Superior temporal gyrus (tissue), 1 donor: ENCODE data around the gene ADGRB3.

Experiments used
- DNase-seq: peaks from one replicate; pipeline ENCODE4 v3.0.0-alpha.2; 2016; ENCODE audit errors: extremely low spot score

Gene ADGRB3

DNA sequence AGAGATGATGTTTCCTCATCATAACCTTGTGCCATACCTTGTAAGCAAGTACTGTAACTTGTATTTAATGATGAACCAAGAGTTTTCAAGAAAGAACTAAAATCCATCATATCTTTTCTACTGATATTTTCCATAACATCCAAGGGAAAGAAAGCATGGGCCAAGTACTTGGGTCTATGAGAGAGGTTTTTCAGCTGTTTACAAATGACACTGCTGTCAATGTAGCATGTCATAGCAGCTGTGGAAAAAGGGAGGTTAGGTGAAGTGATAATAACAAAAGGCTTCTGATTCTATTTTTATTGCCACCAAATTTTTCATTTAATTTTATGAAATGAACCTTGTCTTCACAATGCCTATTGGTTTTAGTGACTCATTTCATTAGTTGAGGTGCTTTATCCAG, 679.4 kb downstream of the ADGRB3 start:
- no peak for DNase-seq

DNA sequence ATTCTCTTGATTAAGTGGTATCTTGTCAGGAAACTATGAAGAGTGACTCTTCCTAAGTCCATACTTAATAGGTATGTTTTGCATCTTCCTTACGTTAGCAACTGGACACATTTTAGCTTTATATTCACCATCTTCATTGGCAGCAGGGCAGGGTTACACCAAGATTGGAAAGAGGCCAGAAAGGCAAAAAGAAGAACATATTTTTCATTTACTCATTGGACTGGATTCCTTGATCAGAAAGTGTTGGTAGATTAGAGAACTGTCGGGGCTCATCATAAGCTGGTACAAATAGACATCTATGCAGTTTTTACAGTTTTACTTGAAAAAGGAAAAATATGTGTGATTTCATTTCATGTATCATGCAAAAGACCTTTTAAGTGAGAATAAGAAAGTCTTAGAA, 696.8 kb downstream of the ADGRB3 start:
- DNase-seq, result no peak

DNA sequence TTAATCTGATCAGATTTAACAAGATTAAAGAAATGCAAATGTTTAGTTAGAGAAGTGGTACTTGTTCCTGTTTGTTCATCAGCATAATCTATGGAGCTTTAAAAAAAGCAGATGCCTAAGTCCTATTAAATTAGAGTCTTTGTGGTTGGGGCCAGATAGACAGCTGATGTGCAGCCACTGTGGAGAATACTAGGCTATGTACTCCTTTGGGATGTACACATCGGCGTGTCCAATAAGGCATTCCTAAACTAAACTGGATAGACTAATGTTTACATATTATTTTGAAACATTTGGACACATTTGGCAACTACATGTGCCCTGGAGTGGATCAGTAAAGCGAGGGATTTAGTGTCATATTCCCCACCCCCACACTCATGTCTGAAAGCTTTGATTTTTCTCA, 702.2 kb downstream of the ADGRB3 start:
- no peak for DNase-seq

DNA sequence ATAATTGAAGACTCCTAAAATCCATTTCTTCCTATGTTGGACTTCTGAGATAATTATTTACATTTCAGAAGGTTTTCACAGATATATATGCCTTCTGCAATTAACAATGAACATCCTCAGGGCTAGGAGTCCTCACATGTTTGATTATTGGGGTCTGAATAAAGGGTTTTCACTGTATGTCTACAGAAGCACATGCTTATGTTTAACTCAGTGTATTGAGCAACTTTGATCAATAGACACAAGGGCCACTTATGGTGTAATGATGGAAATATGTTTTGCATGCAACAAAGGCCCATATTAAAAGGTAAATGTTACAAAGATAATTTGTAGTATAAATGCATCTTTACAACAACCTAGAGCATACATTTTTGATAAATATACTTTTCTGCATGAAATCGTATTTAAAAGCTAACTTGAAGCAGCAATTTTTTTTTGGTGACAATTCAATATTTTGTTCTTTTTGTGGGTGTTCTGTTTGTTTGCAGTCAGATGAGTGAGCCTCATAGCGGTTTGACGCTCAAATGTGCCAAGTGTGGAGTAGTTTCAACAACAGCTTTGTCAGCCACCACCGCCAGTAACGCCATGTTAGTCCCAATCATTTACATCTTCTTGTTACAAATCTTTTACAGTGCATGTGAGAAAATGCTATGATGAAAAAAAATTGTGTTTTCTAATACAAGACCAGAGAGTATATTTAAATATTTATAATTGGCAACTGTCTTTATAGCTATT, 703.5 kb downstream of the ADGRB3 start:
- no peak for DNase-seq

DNA sequence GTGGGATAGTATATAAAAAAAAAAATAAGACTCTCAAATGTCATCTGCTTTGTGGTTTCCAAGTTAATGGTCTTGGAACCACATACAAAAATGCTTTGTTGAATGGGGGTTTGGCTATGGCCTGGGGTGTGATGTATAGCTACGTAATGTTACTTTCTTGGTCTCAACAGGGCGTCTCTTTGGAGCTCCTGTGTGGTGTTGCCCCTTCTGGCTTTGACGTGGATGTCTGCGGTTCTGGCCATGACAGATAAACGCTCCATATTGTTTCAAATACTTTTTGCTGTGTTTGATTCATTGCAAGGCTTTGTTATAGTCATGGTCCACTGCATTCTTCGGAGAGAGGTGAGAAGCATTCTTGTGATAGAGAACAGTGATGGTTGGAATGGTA, 704.1 kb downstream of the ADGRB3 start:
- DNase-seq, result no peak

DNA sequence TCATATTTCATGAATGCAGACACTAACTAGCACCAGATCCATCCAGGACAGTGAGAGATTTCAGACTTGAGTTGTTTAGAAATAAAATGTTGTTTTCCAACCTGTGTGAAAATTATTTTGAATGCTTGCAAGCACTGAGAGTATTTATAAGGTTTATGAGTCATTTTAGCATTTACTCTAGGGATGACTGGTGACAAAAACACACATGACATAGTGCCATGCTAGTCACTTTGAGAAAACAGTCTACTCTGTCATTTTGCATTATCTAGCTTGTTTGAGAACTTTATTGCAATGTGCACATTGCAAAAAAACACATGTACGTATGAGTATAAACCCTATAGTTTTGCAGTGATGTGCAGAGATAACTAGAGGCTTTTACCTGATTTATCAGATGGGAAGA, 705.1 kb downstream of the ADGRB3 start:
- no peak for DNase-seq

DNA sequence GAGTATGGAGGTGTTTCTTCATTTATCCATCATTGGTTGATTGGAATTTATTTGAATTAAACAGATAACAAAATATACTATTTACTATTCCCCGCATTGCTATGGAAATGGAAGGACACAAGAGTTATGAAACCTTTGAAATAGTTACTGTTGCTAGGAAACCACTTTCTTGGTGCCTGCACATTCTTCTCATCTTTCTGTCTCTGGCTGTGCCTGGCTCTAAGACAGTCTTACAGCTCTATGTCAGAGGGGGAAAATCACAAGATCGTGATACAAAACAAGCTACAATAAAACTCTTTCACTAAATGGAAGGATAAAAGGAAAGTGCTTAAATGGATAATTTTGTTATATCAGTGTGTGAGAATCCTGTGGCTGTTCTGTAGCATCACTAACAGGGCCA, 708.8 kb downstream of the ADGRB3 start:
- DNase-seq, result peak; percentile 69

DNA sequence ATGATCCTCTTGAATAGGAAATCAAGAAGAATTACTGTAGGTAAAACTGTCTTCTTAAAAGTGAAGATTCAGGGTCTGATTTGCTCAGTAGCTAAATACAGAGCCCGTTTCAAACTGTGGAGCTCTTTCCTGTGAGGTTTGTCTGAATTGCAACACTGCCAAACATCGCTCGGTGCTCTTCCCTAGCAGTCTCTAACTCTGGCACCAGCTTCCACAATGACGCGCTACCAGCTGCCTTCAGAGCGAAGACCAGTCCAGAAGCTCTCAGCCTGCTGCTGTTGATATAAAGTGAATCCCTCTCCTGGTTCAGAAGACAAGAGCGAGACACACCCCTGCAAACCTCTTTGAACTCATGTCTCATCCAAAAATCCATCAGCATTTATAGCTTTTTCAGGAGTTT, 714.7 kb downstream of the ADGRB3 start:
- peak; percentile 88 for DNase-seq

DNA sequence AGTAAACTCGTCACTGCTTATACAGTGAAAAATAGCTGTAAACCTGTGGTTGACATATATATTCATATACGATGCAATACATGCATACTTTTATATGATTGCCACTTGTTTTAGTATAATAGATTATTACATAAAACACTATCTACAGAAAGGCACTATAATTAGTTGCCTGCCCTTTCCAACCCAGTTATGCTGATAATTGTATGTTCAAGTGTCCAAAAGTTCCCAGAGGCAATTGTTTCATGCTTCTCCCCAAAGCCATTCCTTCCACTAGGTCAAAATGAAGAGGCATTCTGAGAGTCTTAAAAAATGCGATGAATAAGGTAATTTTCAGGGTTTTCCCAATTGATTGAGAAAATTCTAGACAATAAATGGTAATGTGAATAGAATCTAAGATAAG, 727.1 kb downstream of the ADGRB3 start:
- no peak for DNase-seq

DNA sequence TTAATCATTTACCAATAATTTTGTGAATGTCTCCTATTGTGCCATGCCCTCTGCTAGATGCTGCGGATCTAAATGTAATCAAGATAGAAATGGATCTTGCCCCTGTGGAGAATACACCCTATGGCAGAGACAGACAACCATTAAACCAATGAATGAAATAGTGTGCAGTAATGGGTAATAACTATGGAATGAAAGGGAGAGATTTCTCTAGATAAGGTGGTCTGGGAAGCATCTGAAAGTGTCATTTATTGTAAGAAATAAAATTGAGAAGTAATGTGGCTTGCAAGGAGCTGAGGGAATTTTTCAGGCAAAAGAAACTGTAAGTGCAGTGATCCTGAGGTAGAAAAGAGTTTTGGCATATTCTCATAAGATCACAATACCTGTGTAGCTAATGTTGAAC, 731.7 kb downstream of the ADGRB3 start:
- no peak for DNase-seq

DNA sequence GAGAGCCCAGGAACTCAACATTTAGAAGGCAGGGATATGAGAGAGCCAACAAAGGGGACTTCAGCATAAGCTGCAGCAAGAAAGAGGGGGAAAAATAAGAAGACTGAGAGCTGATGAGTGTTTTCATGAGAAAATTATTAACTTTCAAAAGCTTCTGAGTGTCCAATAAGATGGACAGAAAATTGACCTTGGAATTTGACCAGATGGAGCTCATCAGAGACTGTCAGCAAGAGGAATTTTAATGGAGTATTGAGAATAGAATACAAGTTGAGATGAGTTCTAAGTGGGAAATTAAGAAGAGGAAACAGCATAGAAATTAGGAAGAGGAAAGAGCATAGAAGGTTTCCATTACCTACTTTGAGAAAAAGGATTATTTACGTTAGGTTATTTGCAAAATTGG, 733.5 kb downstream of the ADGRB3 start:
- no peak for DNase-seq

DNA sequence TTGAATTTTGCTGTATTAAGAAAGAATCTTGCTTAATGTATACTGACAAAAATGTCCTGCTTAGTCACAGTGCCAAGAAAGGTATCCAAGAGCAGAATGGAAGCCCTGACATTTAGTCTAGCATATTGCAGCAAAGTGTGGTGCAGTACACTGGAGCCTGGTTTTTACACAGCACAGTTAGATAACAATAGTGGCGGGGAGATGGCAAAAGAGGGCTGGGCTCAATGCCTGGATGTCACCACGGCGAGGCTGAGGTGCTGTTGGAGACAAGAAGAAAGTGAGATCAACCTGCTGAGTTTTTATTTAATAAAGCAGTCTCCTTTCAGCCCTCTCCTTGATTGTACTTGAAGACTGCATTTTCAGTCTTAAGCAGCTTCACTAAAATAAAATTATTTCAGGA, 735.7 kb downstream of the ADGRB3 start:
- DNase-seq, result no peak

DNA sequence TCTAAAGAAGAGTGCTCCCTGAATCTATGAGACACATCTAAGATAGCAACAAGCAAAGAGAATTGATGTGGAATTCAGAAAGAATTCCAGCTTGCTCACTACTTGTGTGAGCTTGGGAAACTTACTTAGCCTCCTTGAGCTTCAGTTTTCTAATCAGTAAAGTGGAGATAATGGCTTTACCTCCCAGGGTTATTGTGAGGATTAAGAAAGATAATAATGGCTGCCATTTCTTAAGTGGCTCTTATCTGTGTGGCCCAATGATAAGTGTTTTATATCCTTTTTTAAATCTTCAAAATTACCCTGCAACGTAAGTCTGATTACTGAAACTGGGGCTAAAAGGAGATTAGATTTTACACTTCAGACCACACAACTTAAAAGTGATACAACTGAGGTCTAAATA, 743.2 kb downstream of the ADGRB3 start:
- DNase-seq, result no peak

DNA sequence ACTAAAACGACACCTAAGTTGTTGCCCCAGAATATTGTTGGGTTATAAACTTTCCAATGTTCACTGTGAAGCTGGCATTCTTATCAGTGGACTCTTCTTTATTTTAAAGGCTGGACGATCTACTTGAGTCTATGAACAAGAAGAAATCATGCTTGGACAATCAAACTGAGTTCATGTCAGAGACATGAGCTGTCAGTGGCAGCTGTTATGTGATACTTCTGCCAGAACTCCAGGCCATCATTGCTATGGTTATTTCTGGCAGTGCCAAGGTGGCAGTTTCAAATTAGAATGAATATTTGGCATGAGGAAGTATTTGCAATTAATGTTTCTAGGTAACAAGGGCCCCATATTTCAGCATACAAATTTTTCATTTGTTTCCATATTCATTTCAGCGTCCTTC, 744.4 kb downstream of the ADGRB3 start:
- no peak for DNase-seq

DNA sequence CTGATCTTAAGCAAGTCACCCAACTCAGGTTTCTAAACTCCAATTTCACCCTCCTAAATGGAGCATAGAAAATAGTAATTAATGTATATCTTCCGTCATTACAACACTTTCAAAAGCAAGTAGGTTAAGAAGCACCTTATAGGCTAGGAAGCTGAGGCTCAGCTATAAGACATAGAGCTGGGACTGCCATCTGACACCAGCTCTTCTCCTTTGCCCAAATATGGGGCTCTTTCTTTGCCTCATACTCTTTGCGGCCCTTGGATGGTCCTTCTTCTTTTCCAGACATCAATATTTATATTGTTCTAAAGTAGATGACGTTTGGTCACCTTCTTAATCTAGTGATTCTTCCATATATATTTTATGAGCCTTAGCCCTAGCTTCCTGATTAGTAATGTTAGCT, 748.5 kb downstream of the ADGRB3 start:
- DNase-seq, result no peak

DNA sequence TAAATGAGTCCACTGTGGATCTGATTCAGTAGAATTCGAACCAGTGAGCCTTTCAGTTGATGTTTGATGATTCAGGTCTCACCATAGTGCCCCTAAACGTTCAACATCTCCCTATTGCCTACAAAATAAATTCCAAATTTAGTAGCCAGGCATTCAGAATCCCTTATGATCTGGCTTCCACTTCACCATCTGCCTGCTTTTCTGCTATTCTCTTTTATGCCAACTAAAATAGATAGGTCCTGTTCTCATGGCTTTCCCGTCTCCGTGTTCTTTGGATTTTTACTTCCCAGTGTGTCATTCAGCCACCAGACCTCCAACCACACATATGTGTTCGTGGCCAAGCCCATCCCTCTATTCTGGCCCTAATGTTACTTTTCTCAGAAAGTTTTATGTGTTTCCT, 751.3 kb downstream of the ADGRB3 start:
- DNase-seq, result no peak

DNA sequence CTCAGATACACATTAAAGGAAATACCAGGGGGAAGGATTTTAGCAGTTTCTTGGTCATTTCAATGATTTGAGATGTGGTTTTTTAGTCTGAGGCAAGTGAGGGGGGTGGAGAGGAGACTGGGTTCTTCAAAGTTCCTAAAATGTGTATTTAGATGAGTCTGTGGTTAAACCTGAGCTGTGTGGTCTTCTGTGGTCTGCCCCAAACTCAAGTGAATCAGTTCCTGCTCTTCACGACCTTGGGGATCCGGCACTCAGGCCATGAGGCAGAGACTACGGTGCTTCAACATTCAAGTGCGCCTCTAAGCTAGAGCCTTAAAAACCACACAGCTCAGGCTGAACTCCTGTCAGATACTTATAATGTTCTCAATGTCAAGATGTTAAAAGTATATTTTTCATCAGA, 755.0 kb downstream of the ADGRB3 start:
- no peak for DNase-seq

DNA sequence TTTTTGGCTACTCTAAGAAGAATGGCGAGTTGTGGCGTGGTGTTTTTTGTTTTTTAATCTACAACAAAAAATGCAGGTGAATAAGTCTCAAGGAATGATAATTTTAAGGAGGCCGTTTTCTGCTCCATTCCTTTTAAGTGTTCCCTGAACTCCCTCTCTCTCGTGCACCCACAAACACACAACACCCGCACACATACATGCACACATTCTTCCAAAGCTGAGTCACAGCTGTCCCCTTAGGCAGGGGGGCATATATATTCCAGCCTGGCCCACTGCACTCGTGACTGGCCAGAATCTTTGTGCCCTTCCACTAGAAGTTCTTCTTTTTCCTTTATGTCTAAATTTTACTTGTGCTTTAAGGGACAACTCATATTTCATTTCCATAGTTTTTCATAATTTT, 756.0 kb downstream of the ADGRB3 start:
- no peak for DNase-seq

DNA sequence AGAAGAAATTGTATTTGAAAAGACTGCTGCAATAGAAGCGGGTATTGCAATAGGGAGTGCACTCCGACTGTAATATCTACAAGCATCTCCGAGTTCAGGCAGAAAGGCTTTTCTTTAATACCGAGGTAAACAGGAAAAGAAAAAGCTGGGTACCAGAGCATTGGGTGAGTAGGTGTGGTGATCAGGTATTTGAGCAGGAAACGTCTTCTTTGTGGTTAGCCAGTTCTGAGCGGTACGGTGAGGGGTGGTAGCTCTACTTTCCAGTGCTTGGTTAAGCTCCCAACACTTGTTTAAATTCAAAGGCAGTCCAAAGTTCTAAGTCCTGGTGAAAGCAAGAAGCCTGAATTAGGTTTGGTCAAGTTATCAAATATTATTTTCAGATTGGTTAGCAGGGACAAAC, 757.7 kb downstream of the ADGRB3 start:
- no peak for DNase-seq

DNA sequence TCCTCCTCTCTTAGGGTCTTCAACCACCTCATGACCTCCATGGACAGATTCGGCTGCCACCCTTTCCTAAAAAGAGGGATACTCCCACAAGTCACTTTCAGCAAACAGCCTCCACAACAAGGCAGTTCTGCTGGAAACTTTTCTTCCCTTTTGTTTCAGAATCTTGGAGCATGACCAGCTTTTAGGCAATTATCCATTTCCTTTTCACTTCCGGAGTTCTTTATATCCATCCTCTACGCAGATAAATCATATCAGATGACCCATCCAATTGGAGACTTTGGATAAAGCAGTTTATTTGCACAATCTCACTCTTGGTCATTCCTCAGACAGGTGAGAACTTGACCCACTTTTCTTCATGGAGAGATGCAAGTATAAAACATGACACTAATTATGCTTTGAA, 763.2 kb downstream of the ADGRB3 start:
- no peak for DNase-seq

DNA sequence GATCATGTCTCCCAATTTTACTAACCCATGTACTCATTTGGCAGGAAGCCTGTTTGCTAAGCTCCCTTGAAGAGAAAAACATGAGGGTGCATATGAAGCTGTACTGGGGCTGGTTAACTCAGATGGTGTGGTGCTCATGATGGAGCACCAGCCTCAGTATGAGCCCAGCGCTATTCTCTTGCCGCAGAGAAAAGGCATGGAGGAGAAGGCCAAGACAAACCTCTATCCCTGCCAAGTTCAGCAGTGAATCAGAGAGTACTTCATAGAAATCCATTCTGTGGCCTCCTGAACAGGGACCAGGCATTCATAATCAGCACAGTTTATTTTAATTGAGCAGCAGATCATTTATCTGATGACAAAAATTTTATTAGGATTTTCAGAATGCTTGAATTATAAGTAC, 763.6 kb downstream of the ADGRB3 start:
- DNase-seq, result no peak

DNA sequence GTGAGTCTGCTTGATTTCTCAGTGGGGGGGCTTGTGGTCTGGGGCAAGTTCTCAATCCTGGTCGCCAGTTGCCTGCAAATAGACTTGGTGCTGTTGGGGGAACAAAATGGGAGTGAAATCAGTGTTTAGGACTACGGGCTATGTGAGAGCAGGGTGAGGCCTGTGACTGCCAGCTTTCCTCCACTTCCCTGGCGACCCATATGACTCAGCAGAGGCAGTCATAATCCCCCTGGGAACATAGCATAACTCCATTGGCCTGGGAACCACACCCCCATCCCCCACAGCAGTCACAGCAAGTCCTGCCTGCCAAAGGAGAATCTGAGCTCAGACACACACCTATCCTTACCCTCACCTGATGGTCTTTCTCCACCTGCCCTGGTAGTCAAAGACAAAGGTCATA, 773.8 kb downstream of the ADGRB3 start:
- DNase-seq, result no peak

DNA sequence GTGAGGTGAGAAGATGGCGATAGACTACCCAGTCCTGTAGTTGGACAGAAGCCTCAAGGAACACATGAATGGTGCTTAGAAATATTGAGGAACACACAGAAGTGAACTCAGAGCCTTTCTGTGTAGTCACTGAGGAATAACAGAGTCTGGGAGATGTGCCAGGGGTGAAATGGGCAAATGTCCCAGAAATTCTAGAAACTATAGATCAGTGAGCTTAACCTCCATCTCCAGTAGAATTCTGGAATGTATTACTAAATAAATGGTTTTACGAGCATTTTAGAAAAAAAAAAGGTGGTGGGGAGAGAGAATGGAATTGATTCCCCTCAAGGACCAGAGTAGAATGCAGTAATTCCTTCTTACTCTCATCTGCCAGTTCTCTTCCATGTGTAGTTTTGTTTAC, 781.7 kb downstream of the ADGRB3 start:
- no peak for DNase-seq

DNA sequence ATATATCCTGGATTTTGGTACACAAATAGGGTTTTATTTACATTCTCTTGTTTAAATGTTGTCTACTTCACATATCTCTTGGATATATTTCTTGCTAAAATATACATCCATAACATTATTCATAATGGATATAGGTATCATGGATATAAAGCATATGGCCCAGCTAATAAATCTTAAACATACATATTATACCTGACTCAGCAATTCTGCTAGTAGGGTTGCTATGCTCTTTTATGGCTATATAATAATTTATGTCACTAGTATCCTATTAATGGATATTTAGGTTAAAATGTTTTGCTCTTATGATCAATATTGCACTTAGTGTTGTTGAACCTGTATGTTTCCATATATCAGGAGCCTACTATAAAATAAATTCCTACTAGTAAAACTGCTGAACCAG, 786.2 kb downstream of the ADGRB3 start:
- no peak for DNase-seq
